Measurements from ENCODE around the gene RASSF3.

GRCh38 chr12:64743206-64743605, 132.9 kb downstream of the RASSF3 start:
- TF ChIP-seq CTCF (IDR thresholded peaks at IDR 0.05; ENCODE audit: low read depth, low read length) (no peak), EZH2phosphoT487 (IDR thresholded peaks at IDR 0.05; ENCODE audit: low read depth) (no peak)

Data from OCI-LY3 (cell line).